ENCODE measurements around the gene IL1RAPL2.

DNA sequence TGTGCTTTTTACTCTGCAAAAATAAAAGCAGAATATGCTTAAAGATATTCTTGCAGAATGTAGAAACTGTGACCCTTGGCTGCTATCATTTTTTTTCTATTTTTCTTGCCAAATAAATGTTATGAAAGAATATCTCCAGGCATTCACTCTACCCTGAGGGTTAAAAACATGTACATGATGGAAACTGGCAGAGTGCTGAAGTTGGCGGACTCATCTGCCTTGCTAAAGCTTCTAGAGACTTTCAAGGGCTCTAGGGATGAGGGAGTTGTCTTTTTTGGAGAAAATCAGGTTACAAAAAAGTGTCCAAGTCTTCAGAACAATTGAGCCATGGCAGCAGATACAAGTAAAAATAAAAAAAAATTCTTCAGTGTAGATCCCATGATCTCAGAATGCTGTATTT lies 1215.8 kb downstream of the IL1RAPL2 start:
- TF ChIP-seq, protein P1, sequence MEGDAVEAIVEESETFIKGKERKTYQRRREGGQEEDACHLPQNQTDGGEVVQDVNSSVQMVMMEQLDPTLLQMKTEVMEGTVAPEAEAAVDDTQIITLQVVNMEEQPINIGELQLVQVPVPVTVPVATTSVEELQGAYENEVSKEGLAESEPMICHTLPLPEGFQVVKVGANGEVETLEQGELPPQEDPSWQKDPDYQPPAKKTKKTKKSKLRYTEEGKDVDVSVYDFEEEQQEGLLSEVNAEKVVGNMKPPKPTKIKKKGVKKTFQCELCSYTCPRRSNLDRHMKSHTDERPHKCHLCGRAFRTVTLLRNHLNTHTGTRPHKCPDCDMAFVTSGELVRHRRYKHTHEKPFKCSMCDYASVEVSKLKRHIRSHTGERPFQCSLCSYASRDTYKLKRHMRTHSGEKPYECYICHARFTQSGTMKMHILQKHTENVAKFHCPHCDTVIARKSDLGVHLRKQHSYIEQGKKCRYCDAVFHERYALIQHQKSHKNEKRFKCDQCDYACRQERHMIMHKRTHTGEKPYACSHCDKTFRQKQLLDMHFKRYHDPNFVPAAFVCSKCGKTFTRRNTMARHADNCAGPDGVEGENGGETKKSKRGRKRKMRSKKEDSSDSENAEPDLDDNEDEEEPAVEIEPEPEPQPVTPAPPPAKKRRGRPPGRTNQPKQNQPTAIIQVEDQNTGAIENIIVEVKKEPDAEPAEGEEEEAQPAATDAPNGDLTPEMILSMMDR (IDR thresholded peaks at IDR 0.05; ENCODE audit: low read depth, low read length): no peak
- no peak for TF ChIP-seq POLR2A (IDR thresholded peaks at IDR 0.05; ENCODE audit: extremely low read depth, insufficient read length)

All from NB4 (cell line).